HG03439 (cell line): Measurements from ENCODE around the gene MIS12.

Experiments used
- ATAC-seq: cut with Tn5 transposase; IDR thresholded peaks from one replicate; pipeline ENCODE4 v1.9.1; 2021; ENCODE audit warnings: mild to moderate bottlenecking, moderate library complexity; ENCODE audit not compliant: unreplicated experiment

Gene MIS12

DNA sequence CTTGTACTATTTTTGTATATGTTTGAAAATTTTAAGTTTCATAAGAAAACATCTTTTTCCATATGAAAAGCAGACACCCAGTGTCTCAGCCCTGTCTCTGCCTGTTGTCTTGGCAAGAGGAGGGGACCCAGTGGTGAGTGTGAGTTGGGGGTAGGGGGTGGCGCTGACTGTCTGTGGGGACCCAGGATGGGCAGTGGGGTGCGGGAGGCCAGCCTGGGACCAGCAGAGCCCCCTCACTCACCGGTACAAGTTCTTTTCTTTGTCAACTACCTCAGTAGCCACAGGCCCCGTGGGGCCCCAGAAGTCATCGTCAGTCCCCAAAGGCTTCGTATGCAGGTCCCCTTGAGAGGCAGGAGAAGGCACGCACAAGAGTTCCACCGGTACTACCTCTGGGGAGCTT, 46.2 kb downstream of the MIS12 start:
- no peak for ATAC-seq

DNA sequence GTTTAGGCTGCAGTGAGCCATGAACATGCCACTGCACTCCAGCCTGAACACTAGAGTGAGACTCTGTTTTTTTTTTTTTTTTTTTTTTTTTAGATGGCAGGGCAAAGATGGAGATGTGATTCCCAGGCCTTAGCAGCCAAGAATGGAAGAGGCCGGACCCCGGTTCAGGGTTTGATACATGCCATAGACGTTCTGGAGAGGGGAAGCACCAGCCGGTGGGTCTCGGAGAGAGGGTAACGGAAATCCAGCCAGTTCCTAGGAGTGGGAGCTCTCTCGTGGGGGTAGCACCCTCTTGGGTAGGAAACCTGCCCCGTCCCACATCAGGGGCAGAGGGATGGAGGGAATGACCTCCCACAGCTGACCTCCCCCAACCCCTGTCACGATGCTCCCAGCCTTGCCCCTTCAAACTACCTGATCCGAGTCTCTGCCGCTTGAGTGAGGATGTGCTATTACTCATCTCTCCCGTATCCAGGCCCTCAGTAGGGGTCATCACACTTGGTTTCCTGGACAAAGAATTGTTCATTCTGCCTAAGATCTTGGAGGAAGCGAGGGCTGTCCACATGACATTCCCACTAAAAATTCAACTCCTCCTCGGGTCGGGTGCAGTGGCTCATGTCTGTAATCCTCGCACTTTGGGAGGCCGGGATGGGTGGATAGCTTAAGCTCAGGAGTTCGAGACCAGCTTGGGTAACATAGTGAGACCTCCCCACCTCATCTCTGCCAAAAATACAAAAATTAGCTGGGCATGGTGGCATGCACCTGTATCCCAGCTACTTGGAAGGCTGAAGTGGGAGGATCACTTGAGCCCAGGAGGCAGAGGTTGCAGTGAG, 47.3 kb downstream of the MIS12 start:
- ATAC-seq: no peak

DNA sequence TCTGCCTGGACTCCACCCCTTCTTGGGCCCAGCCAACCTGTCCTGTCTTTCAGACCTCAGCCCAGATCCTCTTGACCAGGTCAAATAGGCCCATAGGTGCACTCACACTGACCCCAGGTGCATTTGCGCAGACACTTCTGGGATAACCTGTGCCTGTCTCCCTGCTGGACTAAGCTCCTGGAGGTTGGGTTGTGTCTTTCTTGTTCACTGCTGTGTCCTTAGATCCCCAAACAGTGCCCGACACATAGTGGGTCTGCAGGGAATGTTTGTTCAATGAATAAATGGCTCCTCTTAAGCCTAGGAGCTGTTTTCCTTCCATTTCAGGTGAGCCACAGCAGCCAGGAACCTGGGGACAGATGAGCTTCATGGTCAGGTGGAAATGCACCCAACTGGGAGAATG, 49.1 kb downstream of the MIS12 start:
- ATAC-seq: no peak

DNA sequence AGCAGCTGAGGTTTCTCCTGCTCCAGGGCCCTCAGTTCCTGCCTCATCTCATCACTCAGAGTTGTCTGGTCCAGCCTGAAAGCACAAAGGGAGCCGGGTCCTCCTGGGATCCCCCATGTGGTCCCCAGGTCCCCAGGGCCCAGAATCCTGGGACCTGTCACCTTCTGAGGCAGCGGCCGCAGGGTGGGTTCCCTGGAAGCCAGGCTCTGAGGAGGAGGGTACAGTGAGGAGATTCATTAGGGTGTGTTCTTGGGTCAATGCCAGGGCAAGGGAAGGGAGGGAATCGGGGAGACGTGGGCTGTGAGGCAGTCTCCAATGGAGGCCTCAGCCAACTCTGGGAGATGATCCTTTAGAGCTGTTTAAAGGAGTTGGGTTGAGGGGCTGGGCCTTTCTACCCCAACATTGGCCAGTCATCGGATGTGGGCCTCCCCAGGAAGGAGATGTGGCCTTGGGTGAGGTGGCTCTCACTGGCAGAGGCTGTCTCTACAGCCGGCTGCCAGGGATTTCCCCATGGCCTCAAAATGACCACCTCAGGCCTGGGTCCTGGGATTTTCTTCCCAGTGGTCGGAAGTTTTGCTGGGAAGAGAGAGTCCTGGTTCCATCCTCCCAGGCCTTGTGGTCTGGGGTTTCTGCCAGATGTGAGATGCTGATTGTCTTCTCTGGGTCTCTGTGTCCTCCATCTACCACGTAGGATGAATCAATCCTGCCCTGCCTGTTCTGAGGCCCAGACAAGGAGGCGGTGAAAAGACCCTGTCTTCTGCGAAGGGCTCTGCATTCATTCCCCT, 50.7 kb downstream of the MIS12 start:
- ATAC-seq: no peak

DNA sequence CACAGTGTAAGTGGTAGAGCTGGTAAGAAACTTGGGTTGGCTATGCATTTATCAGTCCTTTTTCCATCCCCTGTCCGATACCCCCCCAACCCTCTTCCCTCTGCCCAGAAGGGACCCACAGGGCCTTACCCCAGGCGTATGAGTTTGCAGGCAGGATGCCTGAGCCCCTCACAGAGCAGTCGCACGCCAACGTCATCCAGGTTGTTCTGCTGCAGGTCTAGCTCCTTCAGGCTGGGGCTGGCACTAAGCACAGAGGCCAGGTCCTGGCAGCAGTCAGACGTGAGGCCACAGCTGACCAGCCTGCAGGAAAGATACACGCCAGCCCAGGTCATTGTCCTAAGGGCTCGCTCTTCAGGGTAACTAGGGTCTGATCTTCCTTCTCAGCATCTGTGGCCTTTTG, 52.9 kb downstream of the MIS12 start:
- no peak for ATAC-seq

DNA sequence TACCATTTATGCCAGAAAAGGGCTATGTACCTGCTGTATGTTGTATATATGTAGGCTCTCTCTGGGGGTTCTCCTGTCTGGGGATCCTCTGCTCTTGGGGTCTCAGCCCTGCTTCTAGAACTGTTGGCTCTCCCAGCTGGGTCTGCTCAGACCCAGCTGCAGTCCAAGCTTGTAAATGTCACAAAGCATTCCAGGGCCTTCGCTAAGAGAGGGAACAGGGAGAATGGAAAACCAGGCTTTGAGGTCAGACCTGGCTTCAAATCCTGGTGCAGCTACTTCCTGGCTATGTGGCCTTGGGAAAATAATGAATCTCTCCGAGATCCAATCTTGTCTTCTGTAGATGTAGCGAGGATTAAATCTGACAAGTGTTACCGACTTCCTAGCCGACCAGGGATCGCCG, 54.0 kb downstream of the MIS12 start:
- ATAC-seq: no peak
